Aorta (tissue), 5 donors: ENCODE data around the gene ZNF468. TPM values are rescaled to one million over a fixed set of nuclear protein-coding genes. Genes with fewer than 3 reads are reported as not detected.
A peak's percentile ranks its signal among the peaks of the same experiment; 100 is the strongest.
"Not testable (repeated sequence)": the region's sequence is repeated elsewhere in the genome, so short reads cannot be mapped to it uniquely, and the experiment has no call there.

Experiments used
- ATAC-seq: fragments of 200-7000 bp; cut with Tn5 transposase; one replicate; pipeline ENCODE4 v1.9.1; 2022; ENCODE audit warnings: moderate library complexity; ENCODE audit not compliant: low FRiP score
- DNase-seq, 2 donors: peaks; one replicate each; pipeline ENCODE4 v3.0.0-alpha.2; 2020
- H3K27ac ChIP-seq, 2 donors: one replicate each; pipeline ENCODE4 v1.5.1; 2013; ENCODE audit warnings: low read length in 2 of 2, mild to moderate bottlenecking in 2 of 2, moderate library complexity in 2 of 2, control low read depth in 1 of 2, inconsistent platforms in 1 of 2, low read depth in 1 of 2
- H3K27me3 ChIP-seq, 2 donors: one replicate each; pipeline ENCODE4 v1.6.1; 2013; ENCODE audit warnings: control low read depth in 1 of 2, low read length in 1 of 2, mild to moderate bottlenecking in 1 of 2, moderate library complexity in 1 of 2; ENCODE audit not compliant: insufficient read depth in 2 of 2, control insufficient read depth in 1 of 2
- H3K36me3 ChIP-seq, 2 donors: one replicate each; pipeline ENCODE4 v1.6.1; 2013; ENCODE audit warnings: control low read depth in 1 of 2, low read length in 1 of 2, mild to moderate bottlenecking in 1 of 2; ENCODE audit not compliant: insufficient read depth in 2 of 2, control insufficient read depth in 1 of 2
- H3K4me1 ChIP-seq, 2 donors: one replicate each; pipeline ENCODE4 v1.6.1; 2013; ENCODE audit warnings: low read length in 2 of 2, control low read depth in 1 of 2, mild to moderate bottlenecking in 1 of 2, moderate library complexity in 1 of 2; ENCODE audit not compliant: insufficient read depth in 2 of 2, control insufficient read depth in 1 of 2
- H3K4me3 ChIP-seq, 2 donors: one replicate each; pipeline ENCODE4 v1.5.1; 2013; ENCODE audit warnings: low read length in 2 of 2, control low read depth in 1 of 2, mild to moderate bottlenecking in 1 of 2
- H3K9me3 ChIP-seq: one replicate; pipeline ENCODE4 v1.6.1; 2013; ENCODE audit warnings: mild to moderate bottlenecking, low read length; ENCODE audit not compliant: control insufficient read depth
- WGBS, 2 donors: extraction: QIAGEN DNeasy Blood & Tissue Kit; methylation state at CpG; one replicate each; pipeline ENCODE4 v1.1.7; 2013; 5-methylcytosine and 5-hydroxymethylcytosine counted together
- intact Hi-C, 2 donors: fragments of 100-400 bp; cut with DNase I; formaldehyde crosslinking; loops; one replicate each; pipeline versions ENCODE4 v1.14.2 to v1.15.0; 2022
- long read RNA-seq, 2 donors: library from polyadenylated mRNA; unstranded; transcript quantifications; one replicate each; pipeline ENCODE4 v2.0.0, GENCODE V29; 2020 to 2021
- polyA plus RNA-seq, 2 donors: library from polyadenylated mRNA; stranded (reverse); fragments of 200-250 nt; gene quantifications; one replicate each; pipeline ENCODE4 v1.2.3, GENCODE V29; 2013
- total RNA-seq, 2 donors: library from RNA; stranded (reverse); fragmentation: NEBNext Ultra II Directional; extraction: Animal tissue kit (Norgen Biotek cat#: 25700); gene quantifications; one replicate each; pipeline ENCODE4 v1.2.1, GENCODE V29; 2021
- donor health status: healthy with polysubstance abuse.
- donor health status: Bipolar disorder and iron deficiency.
- donor health status: DM: no; HTN: no; CAD: no.
- donor health status: DM: no; HTN: no; CAD: no.
- donor health status: DM: yes; HTN: yes; CAD: no.

The ZNF468 gene
- total RNA-seq (10 to 100 TPM; 10.5 to 13.4 TPM), polyA plus RNA-seq (10 to 100 TPM in 1 of 2 donors, 1 to 10 TPM in 1; 7.9 to 12.1 TPM)
- long read RNA-seq, donor 1, partial matches to known transcripts = 0 of 2 reads
- long read RNA-seq, donor 1, other reads (novel, unspliced or antisense) = 2 of 2 reads
- long read RNA-seq, donor 2, full-length matches to known transcripts = 5 of 6 reads
- long read RNA-seq, donor 2, partial matches to known transcripts = 0 of 6 reads
- long read RNA-seq, donor 2, other reads (novel, unspliced or antisense) = 1 of 6 reads

- peak; percentile 99 for ATAC-seq
- Histone ChIP-seq H3K27ac (peak within 1 kb of the TSS in 1 of 2 donors; percentile 60), H3K4me3 (peak within 1 kb of the TSS; percentile 75 to 79)
- H3K27me3 ChIP-seq, H3K4me1 ChIP-seq, intact Hi-C loops, H3K36me3 ChIP-seq, H3K9me3 ChIP-seq: not testable (repeated sequence)
- DNase-seq = peak; percentile 90 to 93
- 2% methylated on average over 33 to 43 of the region's 43 CpGs for WGBS, 2 donors
Observed at GRCh38 chr19:52857378-52858191, at the start of gene ZNF468. Gene ZNF468, minus strand, starts transcription at chr19:52857619. Its CDS starts 3,347 bp downstream, at chr19:52854272.

GRCh38 chr19:52904052-52904780 is 46.8 kb upstream of the ZNF468 start:
- H3K36me3 ChIP-seq, H3K9me3 ChIP-seq, H3K4me3 ChIP-seq, H3K27me3 ChIP-seq, DNase-seq, H3K27ac ChIP-seq, H3K4me1 ChIP-seq, ATAC-seq: not testable (repeated sequence)
- intact Hi-C loops = loop anchor here in 1 of 2 donors (10.0 kb wide), 1 partner anchor 81 kb away; no protein-coding TSS in a partner anchor
- WGBS, 2 donors = 93 to 94% methylated on average over 16 of the region's 16 CpGs

GRCh38 chr19:52901842-52902241 is 44.4 kb upstream of the ZNF468 start:
- intact Hi-C loops = loop anchor here in 1 of 2 donors (10.0 kb wide), 1 partner anchor 83 kb away; no protein-coding TSS in a partner anchor
- no peaks in the 10 kb centered on the region for H3K9me3 ChIP-seq
- no peak for DNase-seq
- 75 to 81% methylated on average over 3 of the region's 3 CpGs for WGBS, 2 donors
- no peak overlapping the region for H3K4me3 ChIP-seq
- no peaks in the 10 kb centered on the region for H3K36me3 ChIP-seq
- no peaks in the 10 kb centered on the region for H3K27me3 ChIP-seq
- H3K4me1 ChIP-seq = no peaks in the 10 kb centered on the region
- no peak for ATAC-seq
- no peak overlapping the region for H3K27ac ChIP-seq

- not testable (repeated sequence) for DNase-seq, H3K36me3 ChIP-seq, H3K27me3 ChIP-seq, H3K9me3 ChIP-seq, H3K27ac ChIP-seq, H3K4me1 ChIP-seq, ATAC-seq, H3K4me3 ChIP-seq
- 94 to 97% methylated on average over 10 of the region's 10 CpGs for WGBS, 2 donors
- intact Hi-C loops = loop anchor here in 1 of 2 donors (10.0 kb wide), 1 partner anchor 66 kb away; the partner anchor contains the start of gene ZNF816
Observed at GRCh38 chr19:52898596-52898995, 41.2 kb upstream of the ZNF468 start.

GRCh38 chr19:52898101-52898500 is 40.7 kb upstream of the ZNF468 start:
- ATAC-seq (peak; percentile 32), DNase-seq (no peak)
- WGBS, 2 donors = 67 to 69% methylated on average over 15 of the region's 15 CpGs
- no peaks in the 10 kb centered on the region for H3K4me1 ChIP-seq
- no peaks in the 10 kb centered on the region for H3K27me3 ChIP-seq
- peak overlapping the region; percentile 23 to 44 for H3K27ac ChIP-seq
- no peaks in the 10 kb centered on the region for H3K36me3 ChIP-seq
- H3K9me3 ChIP-seq = no peaks in the 10 kb centered on the region
- H3K4me3 ChIP-seq = peak overlapping the region in 1 of 2 donors; percentile 37
- intact Hi-C loops = loop anchor here in 1 of 2 donors (10.0 kb wide), 1 partner anchor 67 kb away; the partner anchor contains the start of gene ZNF816

- ATAC-seq (peak; percentile 100), DNase-seq (peak; percentile 97 to 99)
- Histone ChIP-seq H3K9me3 (no peaks in the 10 kb centered on the region), H3K27ac (peak within 1 kb of the TSS; percentile 53 to 55), H3K36me3 (no peaks in the 10 kb centered on the region), H3K4me3 (peak within 1 kb of the TSS; percentile 44 to 71), H3K27me3 (no peaks in the 10 kb centered on the region), H3K4me1 (no peaks in the 10 kb centered on the region)
- intact Hi-C loops = loop anchor here in 1 of 2 donors (2.0 to 10.0 kb wide), 2 partner anchors 25 to 67 kb away; partner anchors contain the start of genes ZNF816 and ZNF888
- 0 to 1% methylated on average over 56 of the region's 56 CpGs for WGBS, 2 donors
Observed at GRCh38 chr19:52897138-52897935, 39.9 kb upstream of the ZNF468 start, which contains the start of gene ZNF320. Gene ZNF320, minus strand, starts transcription at chr19:52897635. Its CDS starts 7,380 bp downstream, at chr19:52890255.

- Histone ChIP-seq H3K4me3 (peak overlapping the region; percentile 44 to 71), H3K27ac (peak overlapping the region; percentile 53 to 55), H3K4me1 (no peaks in the 10 kb centered on the region), H3K9me3 (no peaks in the 10 kb centered on the region), H3K27me3 (no peaks in the 10 kb centered on the region), H3K36me3 (no peaks in the 10 kb centered on the region)
- DNase-seq = no peak
- intact Hi-C loops = loop anchor here in 1 of 2 donors (2.0 to 10.0 kb wide), 2 partner anchors 26 to 68 kb away; partner anchors contain the start of genes ZNF816 and ZNF888
- 41 to 44% methylated on average over 24 of the region's 24 CpGs for WGBS, 2 donors
- ATAC-seq = peak; percentile 30
Observed at GRCh38 chr19:52896431-52897137, 39.2 kb upstream of the ZNF468 start.
